Neural progenitor cell (in vitro differentiated cells): ENCODE results near the gene ZNF575. TPM values are rescaled to one million over a fixed set of nuclear protein-coding genes. Genes with fewer than 3 reads are reported as not detected.

Experiments used
- DNase-seq: peaks from one replicate; pipeline ENCODE4 v3.0.0-alpha.2; 2016; ENCODE audit warnings: low spot score
- H2AFZ ChIP-seq: fragments of 200-600 bp; sonication (generic); replicated peaks from 2 replicates; pipeline ENCODE4 v1.6.1; 2016; ENCODE audit warnings: antibody characterized with exemption
- H3F3A ChIP-seq: fragments of 200-600 bp; sonication (generic); 2 replicates; pipeline ENCODE4 v1.6.1; 2016; ENCODE audit warnings: antibody characterized with exemption, low read depth
- H3K27ac ChIP-seq: fragments of 200-600 bp; sonication (generic); 2 replicates; pipeline ENCODE4 v1.5.1; 2016; ENCODE audit warnings: mild to moderate bottlenecking
- H3K27me3 ChIP-seq: fragments of 200-600 bp; sonication (generic); 2 replicates; pipeline ENCODE4 v1.6.1; 2016; ENCODE audit warnings: mild to moderate bottlenecking, moderate library complexity
- H3K36me3 ChIP-seq: fragments of 200-600 bp; sonication (generic); 2 replicates; pipeline ENCODE4 v1.5.1; 2016
- H3K4me1 ChIP-seq: fragments of 200-600 bp; sonication (generic); 2 replicates; pipeline ENCODE4 v1.6.1; 2016; ENCODE audit warnings: mixed run types
- H3K4me2 ChIP-seq: fragments of 200-600 bp; sonication (generic); 2 replicates; pipeline ENCODE4 v1.6.1; 2016
- H3K4me3 ChIP-seq: fragments of 200-600 bp; sonication (generic); 2 replicates; pipeline ENCODE4 v1.5.1; 2016
- H3K79me2 ChIP-seq: fragments of 200-600 bp; sonication (generic); 2 replicates; pipeline ENCODE4 v1.6.1; 2016; ENCODE audit warnings: low read depth
- H3K9ac ChIP-seq: fragments of 200-600 bp; sonication (generic); 2 replicates; pipeline ENCODE4 v1.6.1; 2016
- H3K9me3 ChIP-seq: fragments of 200-600 bp; sonication (generic); 2 replicates; pipeline ENCODE4 v1.5.1; 2016; ENCODE audit warnings: low read depth
- H4K20me1 ChIP-seq: fragments of 200-600 bp; sonication (generic); 2 replicates; pipeline ENCODE4 v1.6.1; 2016; ENCODE audit warnings: low read depth
- H3K27ac Mint-ChIP-seq: 3 replicates; pipeline ENCODE4 v1.8.0; 2021; ENCODE audit warnings: mixed read lengths
- H3K27me3 Mint-ChIP-seq: 2 replicates; pipeline ENCODE4 v1.8.0; 2022; ENCODE audit warnings: low read depth, mild to moderate bottlenecking, inconsistent platforms, moderate library complexity, mixed read lengths; ENCODE audit not compliant: insufficient read depth
- H3K36me3 Mint-ChIP-seq: 3 replicates; pipeline ENCODE4 v1.8.0; 2021; ENCODE audit warnings: mixed read lengths
- H3K4me1 Mint-ChIP-seq: 3 replicates; pipeline ENCODE4 v1.8.0; 2021; ENCODE audit warnings: mixed read lengths
- H3K4me3 Mint-ChIP-seq: 3 replicates; pipeline ENCODE4 v1.8.0; 2021; ENCODE audit warnings: mild to moderate bottlenecking, moderate library complexity, mixed read lengths
- H3K9me3 Mint-ChIP-seq: 3 replicates; pipeline ENCODE4 v1.8.0; 2020; ENCODE audit warnings: mixed read lengths
- CTCF ChIP-seq: fragments of 200-600 bp; sonication (generic); IDR thresholded peaks from 2 replicates; pipeline ENCODE4 v1.5.1; 2017; ENCODE audit warnings: antibody characterized with exemption, mild to moderate bottlenecking
- EZH2 ChIP-seq: fragments of 200-600 bp; sonication (generic); IDR thresholded peaks from 2 replicates; pipeline ENCODE4 v1.6.1; 2017; ENCODE audit warnings: antibody characterized with exemption, mild to moderate bottlenecking, moderate library complexity
- EZH2phosphoT487 ChIP-seq: fragments of 200-600 bp; sonication (generic); IDR thresholded peaks from 2 replicates; pipeline ENCODE4 v1.6.1; 2017; ENCODE audit warnings: antibody characterized with exemption
- total RNA-seq: library from RNA; depleted of rRNA; stranded (reverse); fragments of >200 nt; gene quantifications from 2 replicates; pipeline ENCODE4 v1.2.3, GENCODE V29; 2015; ENCODE audit warnings: low replicate concordance

The ZNF575 gene
- total RNA-seq, 1 donor from 2014 or later, result not detected

DNA sequence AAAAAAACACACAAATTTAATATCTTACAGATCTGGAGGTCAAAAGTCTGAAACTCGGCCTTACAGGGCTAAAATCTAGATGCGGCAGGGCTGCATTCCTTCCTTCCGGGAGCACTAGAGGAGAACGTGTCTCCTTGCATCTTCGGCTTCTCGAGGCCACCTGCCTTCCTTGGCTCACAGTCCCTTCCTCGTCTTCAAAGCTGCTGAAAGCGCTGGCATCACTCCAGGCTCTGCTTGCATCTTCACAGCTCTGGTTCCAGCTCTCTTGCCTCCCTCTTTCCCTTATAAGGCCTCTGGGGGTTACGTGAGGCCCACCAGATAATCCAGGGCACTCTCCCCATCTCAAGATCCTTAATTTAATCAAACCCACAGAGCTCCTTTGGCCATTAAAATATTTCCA lies 31.8 kb downstream of the ZNF575 start:
- no peak for TF ChIP-seq EZH2phosphoT487
- TF ChIP-seq CTCF, result no peak
- TF ChIP-seq EZH2, result no peak
- Histone ChIP-seq H3K4me3 (no peak overlapping the region), H4K20me1 (no peaks in the 10 kb centered on the region), H3K9ac (no peak overlapping the region), H3F3A (no peaks in the 10 kb centered on the region), H3K27ac (no peak overlapping the region), H3K36me3 (no peaks in the 10 kb centered on the region), H2AFZ (no peak overlapping the region), H3K4me1 (no peaks in the 10 kb centered on the region), H3K9me3 (no peaks in the 10 kb centered on the region), H3K27me3 (no peaks in the 10 kb centered on the region), H3K79me2 (peaks cover 8% of the 10 kb centered on the region), H3K4me2 (no peak overlapping the region)
- H3K4me3 Mint-ChIP-seq, result no peak overlapping the region
- no peaks in the 10 kb centered on the region for H3K27me3 Mint-ChIP-seq
- H3K27ac Mint-ChIP-seq, result peak overlapping the region; percentile 87
- DNase-seq, result no peak
- peaks cover 22% of the 10 kb centered on the region for H3K36me3 Mint-ChIP-seq
- H3K4me1 Mint-ChIP-seq, result no peaks in the 10 kb centered on the region
- H3K9me3 Mint-ChIP-seq, result no peaks in the 10 kb centered on the region

GRCh38 chr19:43569657-43570056 lies 36.7 kb downstream of the ZNF575 start:
- Mint-ChIP-seq H3K36me3 (peaks cover 17% of the 10 kb centered on the region), H3K4me3 (peak overlapping the region; percentile 14), H3K9me3 (no peaks in the 10 kb centered on the region), H3K4me1 (peaks cover 17% of the 10 kb centered on the region), H3K27me3 (no peaks in the 10 kb centered on the region), H3K27ac (no peak overlapping the region)
- no peak for DNase-seq
- Histone ChIP-seq H3K4me3 (no peak overlapping the region), H3K27me3 (no peaks in the 10 kb centered on the region), H3K36me3 (no peaks in the 10 kb centered on the region), H3K4me2 (no peak overlapping the region), H3K9ac (no peak overlapping the region), H3K9me3 (no peaks in the 10 kb centered on the region), H3F3A (no peaks in the 10 kb centered on the region), H4K20me1 (no peaks in the 10 kb centered on the region), H3K4me1 (peaks cover 4% of the 10 kb centered on the region), H3K79me2 (peaks cover 40% of the 10 kb centered on the region), H3K27ac (no peak overlapping the region), H2AFZ (no peak overlapping the region)
- no peak for TF ChIP-seq CTCF
- no peak for TF ChIP-seq EZH2phosphoT487
- TF ChIP-seq EZH2, result no peak

DNA sequence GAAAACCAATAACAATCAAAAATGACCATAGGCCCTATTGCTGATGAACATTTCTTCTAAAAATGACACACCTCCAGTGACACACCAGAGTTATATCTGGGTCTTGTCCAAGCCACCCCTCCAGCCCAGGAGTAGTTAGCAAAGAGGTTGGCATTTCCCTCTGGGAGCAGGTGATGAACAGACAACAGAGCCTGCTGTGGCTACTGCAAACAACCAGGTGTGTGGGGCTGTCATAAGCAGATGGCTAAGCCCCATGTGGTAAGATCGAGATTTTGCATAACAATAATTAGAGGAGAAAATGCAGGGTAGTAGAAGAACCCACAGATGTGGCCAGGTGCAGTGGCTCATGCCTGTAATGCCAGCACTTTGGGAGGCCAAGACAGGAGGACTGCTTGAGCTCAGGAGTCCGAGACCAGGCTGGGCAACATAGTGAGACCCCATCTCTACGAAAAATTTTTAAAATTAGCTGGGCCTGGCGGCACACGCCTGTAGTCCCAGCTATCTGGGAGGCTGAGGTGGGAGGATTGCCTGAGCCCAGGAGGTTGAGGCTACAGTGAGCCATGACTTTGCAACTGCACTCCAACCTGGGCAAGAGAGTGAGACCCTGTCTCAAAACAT lies 37.3 kb downstream of the ZNF575 start:
- no peak for DNase-seq
- Histone ChIP-seq H3K36me3 (no peaks in the 10 kb centered on the region), H3K27me3 (no peaks in the 10 kb centered on the region), H3K4me1 (peaks cover 5% of the 10 kb centered on the region), H3K9me3 (no peaks in the 10 kb centered on the region), H3K27ac (no peak overlapping the region), H3K4me3 (no peak overlapping the region), H3F3A (no peaks in the 10 kb centered on the region), H3K9ac (no peak overlapping the region), H3K79me2 (peaks cover 46% of the 10 kb centered on the region), H4K20me1 (no peaks in the 10 kb centered on the region), H3K4me2 (no peak overlapping the region), H2AFZ (no peak overlapping the region)
- no peak overlapping the region for H3K27ac Mint-ChIP-seq
- TF ChIP-seq EZH2 (no peak), CTCF (no peak), EZH2phosphoT487 (no peak)
- H3K4me1 Mint-ChIP-seq, result peaks cover 23% of the 10 kb centered on the region
- no peak overlapping the region for H3K4me3 Mint-ChIP-seq
- peaks cover 22% of the 10 kb centered on the region for H3K36me3 Mint-ChIP-seq
- no peaks in the 10 kb centered on the region for H3K27me3 Mint-ChIP-seq
- H3K9me3 Mint-ChIP-seq, result no peaks in the 10 kb centered on the region
